GM19023 (cell line): ENCODE measurements around the gene ZNF844.
"Not testable (repeated sequence)": the region's sequence is repeated elsewhere in the genome, so short reads cannot be mapped to it uniquely, and the experiment has no call there.

Experiments
- ATAC-seq: cut with Tn5 transposase; IDR thresholded peaks from one replicate; pipeline ENCODE4 v1.9.1; 2021; ENCODE audit warnings: mild to moderate bottlenecking, moderate library complexity; ENCODE audit not compliant: unreplicated experiment

Gene ZNF844

DNA sequence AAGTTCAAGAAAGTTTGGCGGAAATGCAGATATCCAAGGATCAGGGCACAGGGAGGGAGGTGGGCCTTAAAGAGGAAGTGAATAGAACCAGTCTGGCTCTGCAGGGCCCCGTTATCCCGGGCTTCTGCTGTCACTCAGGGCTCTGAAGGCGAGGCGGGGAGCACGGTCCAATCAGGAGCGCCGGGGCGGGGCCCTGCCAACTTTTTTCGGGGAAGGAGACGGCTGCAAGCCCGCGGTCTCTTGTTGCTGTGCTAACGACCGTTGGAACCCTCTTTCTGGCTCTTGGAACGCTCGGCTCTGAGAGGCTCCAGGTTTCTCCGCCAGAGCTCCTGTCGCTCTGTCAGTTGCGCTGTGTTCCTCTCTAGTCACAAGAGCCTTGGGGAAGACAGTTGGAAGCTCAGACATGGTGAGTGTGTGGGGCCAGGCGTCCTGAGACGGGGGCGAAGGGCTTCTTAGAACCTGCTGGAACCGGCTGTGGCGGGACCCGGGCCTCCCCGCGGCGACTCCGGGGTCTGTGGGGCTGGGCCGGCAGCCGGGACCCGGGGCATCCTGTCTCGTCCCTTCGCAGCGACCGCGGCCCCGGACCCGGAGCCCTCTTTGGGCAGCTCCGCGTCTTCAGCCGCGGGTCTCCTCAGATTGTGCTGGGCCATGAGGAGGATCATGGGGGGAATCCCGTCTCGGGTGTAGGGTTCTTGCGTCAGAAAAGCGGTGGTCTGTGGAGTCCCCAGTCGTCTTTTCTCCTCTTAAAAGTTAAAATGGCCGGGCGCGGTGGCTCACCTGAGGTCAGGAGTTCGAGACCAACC lies 27.7 kb downstream of the ZNF844 start:
- ATAC-seq = peak; percentile 70

GRCh38 chr19:12092956-12093355 lies 28.4 kb downstream of the ZNF844 start:
- no peak for ATAC-seq

DNA sequence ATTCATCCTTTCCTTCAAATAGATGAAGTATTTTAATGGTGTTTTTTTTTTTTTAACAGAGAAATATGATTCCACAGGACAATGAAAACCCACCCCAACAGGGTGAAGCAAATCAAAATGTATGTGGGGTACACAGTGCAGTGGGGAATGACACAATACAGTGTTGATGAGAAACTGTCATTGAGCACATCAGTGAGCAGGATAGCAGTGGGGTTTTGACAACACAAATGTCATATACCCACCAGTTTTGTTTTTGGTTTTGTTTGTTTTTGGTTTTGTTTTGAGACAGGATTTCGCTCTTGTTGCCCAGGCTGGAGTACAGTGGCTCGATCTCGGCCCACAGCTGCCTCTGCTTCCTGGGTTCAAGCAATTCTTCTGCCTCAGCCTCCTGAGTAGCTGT lies 29.2 kb downstream of the ZNF844 start:
- no peak for ATAC-seq

GRCh38 chr19:12095111-12095790 lies 30.7 kb downstream of the ZNF844 start:
- no peak for ATAC-seq

DNA sequence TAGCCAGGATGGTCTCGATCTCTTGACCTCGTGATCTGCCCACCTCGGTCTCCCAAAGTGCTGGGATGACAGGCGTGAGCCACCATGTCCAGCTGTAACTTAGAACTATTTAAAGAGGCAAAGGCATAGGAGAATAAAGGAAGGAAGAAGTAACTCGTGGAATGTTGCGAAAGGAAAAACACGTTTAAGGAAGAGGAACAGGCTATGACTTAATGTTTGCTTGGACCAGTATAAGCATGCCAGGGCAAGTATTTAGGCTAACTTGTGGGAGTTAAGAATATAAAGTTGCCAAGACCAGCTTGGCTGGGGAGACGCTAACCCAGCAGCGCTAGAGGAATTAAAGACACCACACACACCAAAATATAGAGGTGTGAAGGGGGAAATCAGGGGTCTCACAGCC lies 33.5 kb downstream of the ZNF844 start:
- no peak for ATAC-seq

DNA sequence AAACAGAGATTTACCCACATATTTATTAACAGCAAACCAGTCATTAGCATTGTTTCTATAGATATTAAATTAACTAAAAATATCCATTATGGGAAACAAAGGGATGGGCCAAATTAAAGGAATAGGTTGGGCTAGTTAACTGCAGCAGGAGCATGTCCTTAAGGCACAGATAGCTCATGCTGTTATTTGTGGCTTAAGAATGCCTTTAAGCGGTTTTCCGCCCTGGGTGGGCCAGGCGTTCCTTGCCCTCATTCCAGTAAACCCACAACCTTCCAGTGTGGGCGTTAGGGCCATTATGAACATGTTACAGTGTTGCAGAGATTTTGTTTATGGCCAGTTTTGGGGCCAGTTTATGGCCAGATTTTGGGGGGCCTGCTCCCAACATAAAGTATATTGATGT lies 39.4 kb downstream of the ZNF844 start:
- not testable (repeated sequence) for ATAC-seq

GRCh38 chr19:12111176-12111575 lies 46.6 kb downstream of the ZNF844 start:
- no peak for ATAC-seq

DNA sequence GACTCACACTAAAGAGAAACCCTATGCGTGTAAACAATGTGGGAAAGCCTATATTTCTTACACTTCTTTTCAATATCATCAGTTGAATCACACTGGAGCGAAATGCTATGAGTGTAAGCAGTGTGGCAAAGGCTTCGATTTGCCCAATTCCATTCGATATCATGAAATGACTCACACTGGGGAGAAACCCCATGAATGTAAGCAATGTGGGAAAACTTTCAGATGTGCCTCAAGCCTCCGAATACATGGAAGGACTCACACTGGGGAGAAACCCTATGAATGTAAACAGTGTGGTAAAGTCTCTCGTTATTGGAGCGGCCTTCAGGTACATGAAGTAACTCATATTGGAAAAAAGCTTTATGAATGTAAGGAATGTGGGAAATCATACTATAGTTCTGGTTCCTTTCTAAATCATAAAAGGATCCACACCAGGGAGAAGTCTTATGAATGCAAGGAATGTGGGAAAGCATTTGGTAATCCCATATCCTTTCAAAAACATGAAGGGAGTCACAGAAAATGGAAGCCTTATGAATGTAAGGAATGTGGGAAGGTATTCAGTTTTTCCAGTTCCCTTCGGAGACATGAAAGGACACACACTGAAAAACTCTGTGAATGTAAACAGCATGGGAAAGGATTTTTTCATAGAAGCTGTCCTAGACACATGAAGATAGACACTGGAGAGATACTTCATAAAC lies 47.6 kb downstream of the ZNF844 start:
- no peak for ATAC-seq

- ATAC-seq = no peak
Measured at GRCh38 chr19:12112701-12113100, 48.2 kb downstream of the ZNF844 start.

GRCh38 chr19:12113121-12113520 lies 48.6 kb downstream of the ZNF844 start:
- ATAC-seq = no peak

DNA sequence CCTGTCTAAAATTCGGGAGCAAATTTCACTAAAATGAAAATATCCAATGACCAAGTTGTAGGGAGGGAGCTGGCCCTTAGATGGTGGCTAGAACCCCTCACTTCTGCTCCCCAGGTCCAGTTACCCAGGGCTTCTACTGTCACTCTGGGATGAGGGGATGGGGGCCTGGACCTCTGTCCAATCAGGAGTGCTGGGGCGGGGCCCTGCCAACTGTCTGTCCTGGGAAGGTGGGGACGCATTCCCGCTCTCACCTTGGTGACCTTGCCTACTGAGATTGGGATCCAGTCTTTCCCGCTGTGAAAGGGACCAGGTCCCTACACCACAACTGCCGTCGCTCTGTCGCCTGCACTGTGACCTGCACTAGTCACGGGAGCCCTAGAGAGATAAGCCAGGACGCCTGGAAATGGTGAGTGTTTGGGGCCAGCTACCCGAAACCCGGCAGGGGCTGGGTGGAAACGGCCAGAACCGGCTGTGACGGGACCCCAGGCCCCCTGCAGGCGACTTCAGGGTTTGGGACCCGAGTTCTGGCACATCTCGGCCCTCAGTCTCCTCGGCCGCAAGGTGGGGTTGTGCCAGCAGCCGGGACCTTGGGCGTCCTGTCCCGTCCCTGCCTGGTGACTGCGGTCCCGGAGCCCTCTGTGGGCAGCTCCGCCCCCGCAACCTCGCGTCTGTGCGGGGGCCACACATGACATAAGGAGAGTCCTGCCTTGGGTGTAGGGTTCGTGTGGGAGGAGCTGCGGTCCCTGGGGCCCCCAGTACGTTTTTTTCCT lies 52.9 kb downstream of the ZNF844 start:
- ATAC-seq = no peak

DNA sequence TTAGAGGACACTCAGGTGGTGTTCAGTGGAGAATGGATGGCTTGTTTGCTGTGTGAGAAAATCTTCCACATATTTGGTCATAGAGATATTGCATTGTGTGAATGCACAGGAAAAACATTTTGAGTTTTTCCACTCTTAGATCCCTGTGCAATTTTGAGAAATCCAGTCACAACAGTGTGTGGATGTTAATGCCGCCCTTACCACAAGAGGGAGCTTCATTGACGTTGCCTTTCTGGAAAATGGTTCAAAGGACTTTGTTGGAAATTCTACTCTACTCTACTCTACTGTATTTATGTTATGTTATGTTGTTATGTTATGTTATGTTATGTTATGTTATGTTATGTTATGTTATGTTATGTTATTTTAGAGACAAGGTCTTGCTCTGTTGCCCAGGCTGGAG lies 62.2 kb downstream of the ZNF844 start:
- ATAC-seq = no peak
